Stimulated activated CD4-positive, alpha-beta T cell treated with anti-CD3 and anti-CD28 coated beads, Interleukin-4, amount 100 ng/mL, for 24 hours (primary cell): ENCODE measurements around the gene SEC14L5.

Experiments used
- DNase-seq: peaks from one replicate; pipeline ENCODE4 v3.0.0-alpha.2; 2020

Gene SEC14L5

GRCh38 chr16:4987580-4988374 lies 29.6 kb downstream of the SEC14L5 start:
- no peak for DNase-seq

GRCh38 chr16:4988647-4989046 lies 30.5 kb downstream of the SEC14L5 start:
- DNase-seq = no peak

GRCh38 chr16:4989391-4990006 lies 31.4 kb downstream of the SEC14L5 start:
- no peak for DNase-seq

- DNase-seq = no peak
Measured at GRCh38 chr16:4990415-4990814, 32.3 kb downstream of the SEC14L5 start.

GRCh38 chr16:4991754-4992153 lies 33.6 kb downstream of the SEC14L5 start:
- DNase-seq = no peak

- no peak for DNase-seq
Measured at GRCh38 chr16:4994719-4995434, 36.7 kb downstream of the SEC14L5 start.

GRCh38 chr16:5000573-5001001 lies 42.5 kb downstream of the SEC14L5 start:
- DNase-seq = no peak

GRCh38 chr16:5001571-5001970 lies 43.4 kb downstream of the SEC14L5 start:
- no peak for DNase-seq

- DNase-seq = no peak
Measured at GRCh38 chr16:5001986-5002385, 43.9 kb downstream of the SEC14L5 start.

- no peak for DNase-seq
Measured at GRCh38 chr16:5002699-5003143, 44.6 kb downstream of the SEC14L5 start.

GRCh38 chr16:5003211-5003610 lies 45.1 kb downstream of the SEC14L5 start:
- no peak for DNase-seq

- DNase-seq = no peak
Measured at GRCh38 chr16:5003828-5004227, 45.7 kb downstream of the SEC14L5 start.

GRCh38 chr16:5004311-5004710 lies 46.2 kb downstream of the SEC14L5 start:
- DNase-seq = no peak

- no peak for DNase-seq
Measured at GRCh38 chr16:5005916-5006315, 47.8 kb downstream of the SEC14L5 start.

- DNase-seq = no peak
Measured at GRCh38 chr16:5006348-5007193, 48.4 kb downstream of the SEC14L5 start.

GRCh38 chr16:5007256-5007655 lies 49.1 kb downstream of the SEC14L5 start:
- no peak for DNase-seq

GRCh38 chr16:5008311-5008731 lies 50.2 kb downstream of the SEC14L5 start:
- no peak for DNase-seq

GRCh38 chr16:5010576-5011329 lies 52.6 kb downstream of the SEC14L5 start:
- no peak for DNase-seq

GRCh38 chr16:5011637-5012036 lies 53.5 kb downstream of the SEC14L5 start:
- DNase-seq = no peak

- DNase-seq = no peak
Measured at GRCh38 chr16:5012887-5013286, 54.8 kb downstream of the SEC14L5 start.

GRCh38 chr16:5015351-5015750 lies 57.2 kb downstream of the SEC14L5 start:
- DNase-seq = no peak

GRCh38 chr16:5015887-5016286 lies 57.8 kb downstream of the SEC14L5 start:
- no peak for DNase-seq
